ENCODE results near the gene CTLA4.

CTLA4 gene

GRCh38 chr2:203892207-203892606, 24.6 kb downstream of the CTLA4 start:
- DNase-seq (ENCODE audit: low read depth): no peak

- DNase-seq (ENCODE audit: low read depth): no peak
These were observed 25.8 kb downstream of the CTLA4 start for GRCh38 chr2:203893401-203893800.

- DNase-seq (ENCODE audit: low read depth): no peak
These were observed 26.3 kb downstream of the CTLA4 start for GRCh38 chr2:203893840-203894239.

GRCh38 chr2:203894262-203894661, 26.7 kb downstream of the CTLA4 start:
- no peak for DNase-seq (ENCODE audit: low read depth)

GRCh38 chr2:203897544-203897943, 30.0 kb downstream of the CTLA4 start:
- no peak for DNase-seq (ENCODE audit: low read depth)

- DNase-seq (ENCODE audit: low read depth): no peak
These were observed 31.1 kb downstream of the CTLA4 start for GRCh38 chr2:203898657-203899056.

GRCh38 chr2:203900253-203900652, 32.7 kb downstream of the CTLA4 start:
- no peak for DNase-seq (ENCODE audit: low read depth)

GRCh38 chr2:203904022-203904421, 36.5 kb downstream of the CTLA4 start:
- no peak for DNase-seq (ENCODE audit: low read depth)

GRCh38 chr2:203905656-203906055, 38.1 kb downstream of the CTLA4 start:
- no peak for DNase-seq (ENCODE audit: low read depth)

GRCh38 chr2:203908066-203908796, 40.7 kb downstream of the CTLA4 start:
- DNase-seq (ENCODE audit: low read depth): no peak

- DNase-seq (ENCODE audit: low read depth): no peak
These were observed 41.2 kb downstream of the CTLA4 start for GRCh38 chr2:203908797-203909185.

GRCh38 chr2:203909261-203909967, 41.8 kb downstream of the CTLA4 start:
- DNase-seq (ENCODE audit: low read depth): no peak

GRCh38 chr2:203909974-203910373, 42.4 kb downstream of the CTLA4 start:
- DNase-seq (ENCODE audit: low read depth): no peak

- no peak for DNase-seq (ENCODE audit: low read depth)
These were observed 46.4 kb downstream of the CTLA4 start for GRCh38 chr2:203913947-203914346.

GRCh38 chr2:203914546-203915182, 47.1 kb downstream of the CTLA4 start:
- DNase-seq (ENCODE audit: low read depth): no peak

- no peak for DNase-seq (ENCODE audit: low read depth)
These were observed 47.7 kb downstream of the CTLA4 start for GRCh38 chr2:203915256-203915655.

- no peak for DNase-seq (ENCODE audit: low read depth)
These were observed 49.2 kb downstream of the CTLA4 start for GRCh38 chr2:203916756-203917155.

- no peak for DNase-seq (ENCODE audit: low read depth)
These were observed 50.7 kb downstream of the CTLA4 start for GRCh38 chr2:203918264-203918663.

GRCh38 chr2:203918839-203919238, 51.3 kb downstream of the CTLA4 start:
- no peak for DNase-seq (ENCODE audit: low read depth)

All from activated T-helper 9 cell treated with anti-CD3 and anti-CD28 coated beads, Interleukin-2, amount 50 U/mL, for 16 hours (primary cell).